ENCODE measurements around the gene FSIP1.

DNA sequence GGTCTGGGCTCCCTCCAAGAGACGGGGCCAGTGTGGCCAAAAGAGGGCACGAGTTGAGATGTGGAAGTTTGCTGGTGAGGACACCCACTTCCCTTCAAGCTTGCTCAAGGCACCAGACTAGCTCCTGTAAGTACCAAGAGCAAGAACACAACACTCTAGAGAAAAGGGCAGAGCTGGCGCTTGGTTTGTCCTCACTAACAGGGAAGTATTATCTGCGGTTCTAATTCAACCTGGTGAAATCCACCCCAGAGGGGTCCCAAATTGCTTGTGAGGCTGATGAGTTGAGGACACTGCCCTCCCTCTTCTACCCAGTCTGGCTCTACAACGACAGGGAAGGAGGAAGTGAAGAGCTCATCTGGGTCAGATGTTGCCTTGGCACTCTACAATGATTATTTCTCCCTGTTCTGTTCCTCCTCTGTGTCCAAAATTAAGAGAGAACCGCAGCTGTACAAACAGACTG is 16.9 kb upstream of the FSIP1 start:
- no peak for TF ChIP-seq CTCF (IDR thresholded peaks at IDR 0.05)
- TF ChIP-seq EP300 (IDR thresholded peaks at IDR 0.05) = no peak

Measured in sigmoid colon (tissue), 4 donors.